H9 (cell line): ENCODE measurements around the gene PXK. TPM values are rescaled to one million over a fixed set of nuclear protein-coding genes. Genes with fewer than 3 reads are reported as not detected.

Source experiments
- DNase-seq: peaks from one replicate; pipeline ENCODE4 v3.0.0-alpha.2; 2017
- H2AFZ ChIP-seq: one replicate; pipeline ENCODE4 v1.6.1; 2013; ENCODE audit warnings: mild to moderate bottlenecking, low read length, control low read depth, moderate library complexity
- H2AK5ac ChIP-seq: 2 replicates; pipeline ENCODE4 v1.6.1; 2013; ENCODE audit warnings: low read length, control low read depth, mixed read lengths; ENCODE audit not compliant: insufficient read length
- H2BK120ac ChIP-seq: one replicate; pipeline ENCODE4 v1.6.1; 2013; ENCODE audit warnings: low read depth, mild to moderate bottlenecking, low read length, control low read depth, inconsistent platforms; ENCODE audit not compliant: poor library complexity, severe bottlenecking
- H2BK12ac ChIP-seq: 2 replicates; pipeline ENCODE4 v1.6.1; 2013; ENCODE audit warnings: low read length, control low read depth, mixed read lengths, low read depth; ENCODE audit not compliant: insufficient read length
- H2BK15ac ChIP-seq: 2 replicates; pipeline ENCODE4 v1.6.1; 2013; ENCODE audit warnings: low read depth, low read length, control low read depth
- H2BK20ac ChIP-seq: one replicate; pipeline ENCODE4 v1.6.1; 2013; ENCODE audit warnings: low read depth, mild to moderate bottlenecking, low read length, control low read depth, inconsistent platforms; ENCODE audit not compliant: poor library complexity, severe bottlenecking
- H2BK5ac ChIP-seq: 2 replicates; pipeline ENCODE4 v1.6.1; 2013; ENCODE audit warnings: low read length, control low read depth, mixed read lengths; ENCODE audit not compliant: insufficient read length
- H3K14ac ChIP-seq: 2 replicates; pipeline ENCODE4 v1.6.1; 2013; ENCODE audit warnings: low read length, control low read depth; ENCODE audit not compliant: insufficient read depth
- H3K18ac ChIP-seq: 2 replicates; pipeline ENCODE4 v1.6.1; 2013; ENCODE audit warnings: low read depth, mild to moderate bottlenecking, mixed read lengths, low read length, control low read depth; ENCODE audit not compliant: insufficient read length
- H3K23ac ChIP-seq: 2 replicates; pipeline ENCODE4 v1.6.1; 2013; ENCODE audit warnings: low read length, control low read depth, mixed read lengths, low read depth; ENCODE audit not compliant: insufficient read length
- H3K23me2 ChIP-seq: 2 replicates; pipeline ENCODE4 v1.6.1; 2013; ENCODE audit warnings: low read depth, mild to moderate bottlenecking, mixed read lengths, low read length, control low read depth; ENCODE audit not compliant: insufficient read length, poor library complexity, severe bottlenecking
- H3K27ac ChIP-seq: 2 replicates; pipeline ENCODE4 v1.5.1; 2013; ENCODE audit warnings: low read length, control low read depth, mixed read lengths, low read depth; ENCODE audit not compliant: insufficient read length
- H3K27me3 ChIP-seq: 2 replicates; pipeline ENCODE4 v1.6.1; 2013; ENCODE audit warnings: low read length, control low read depth, inconsistent platforms; ENCODE audit not compliant: insufficient read depth
- H3K4ac ChIP-seq: 2 replicates; pipeline ENCODE4 v1.6.1; 2013; ENCODE audit warnings: low read depth, mild to moderate bottlenecking, control low read depth, inconsistent platforms, low read length, moderate library complexity
- H3K4me1 ChIP-seq: 2 replicates; pipeline ENCODE4 v1.6.1; 2013; ENCODE audit warnings: low read length, control low read depth, inconsistent platforms; ENCODE audit not compliant: insufficient read depth
- H3K4me2 ChIP-seq: 2 replicates; pipeline ENCODE4 v1.6.1; 2013; ENCODE audit warnings: low read length, control low read depth, mixed read lengths; ENCODE audit not compliant: insufficient read length, insufficient read depth
- H3K56ac ChIP-seq: 2 replicates; pipeline ENCODE4 v1.6.1; 2013; ENCODE audit warnings: low read depth, mild to moderate bottlenecking, mixed read lengths, low read length, control low read depth; ENCODE audit not compliant: insufficient read length
- H3K79me1 ChIP-seq: 2 replicates; pipeline ENCODE4 v1.6.1; 2013; ENCODE audit warnings: low read depth, mild to moderate bottlenecking, moderate library complexity, low read length, control low read depth, inconsistent platforms; ENCODE audit not compliant: insufficient read depth, poor library complexity, severe bottlenecking
- H3K79me2 ChIP-seq: 2 replicates; pipeline ENCODE4 v1.6.1; 2013; ENCODE audit warnings: low read length, control low read depth, inconsistent platforms; ENCODE audit not compliant: insufficient read depth
- H3K9ac ChIP-seq: 2 replicates; pipeline ENCODE4 v1.6.1; 2013; ENCODE audit warnings: low read length, control low read depth, mixed read lengths; ENCODE audit not compliant: insufficient read length; ENCODE audit errors: extremely low read depth
- H3K9me3 ChIP-seq: one replicate; pipeline ENCODE4 v1.6.1; 2013; ENCODE audit warnings: low read depth, low read length, inconsistent platforms; ENCODE audit not compliant: control insufficient read depth
- H3T11ph ChIP-seq: one replicate; pipeline ENCODE4 v1.6.1; 2013; ENCODE audit warnings: mild to moderate bottlenecking, low read length, control low read depth, inconsistent platforms
- H4K20me1 ChIP-seq: one replicate; pipeline ENCODE4 v1.6.1; 2013; ENCODE audit not compliant: control insufficient read depth, insufficient read length, insufficient read depth
- H4K5ac ChIP-seq: 2 replicates; pipeline ENCODE4 v1.6.1; 2013; ENCODE audit warnings: low read depth, mild to moderate bottlenecking, mixed read lengths, low read length, control low read depth; ENCODE audit not compliant: insufficient read length
- H4K8ac ChIP-seq: replicated peaks from 2 replicates; pipeline ENCODE4 v1.6.1; 2013; ENCODE audit warnings: low read length, control low read depth, mixed read lengths, low read depth; ENCODE audit not compliant: insufficient read length
- H4K91ac ChIP-seq: 2 replicates; pipeline ENCODE4 v1.6.1; 2013; ENCODE audit warnings: low read depth, mild to moderate bottlenecking, moderate library complexity, mixed read lengths, low read length, control low read depth; ENCODE audit not compliant: insufficient read length
- H3K27ac Mint-ChIP-seq, 3 experiments: 2 replicates in 2 of 3; 3 replicates in 1 of 3; pipeline ENCODE4 v1.8.0; 2020 to 2021; ENCODE audit warnings: mixed read lengths in 3 of 3, mild to moderate bottlenecking in 1 of 3, moderate library complexity in 1 of 3
- H3K27me3 Mint-ChIP-seq: 2 replicates; pipeline ENCODE4 v1.8.0; 2021; ENCODE audit warnings: low read depth, mild to moderate bottlenecking, moderate library complexity, mixed read lengths
- H3K36me3 Mint-ChIP-seq, 3 experiments: 2 replicates in 2 of 3; 3 replicates in 1 of 3; pipeline ENCODE4 v1.8.0; 2020 to 2021; ENCODE audit warnings: low read depth in 3 of 3, mixed read lengths in 3 of 3; ENCODE audit not compliant: insufficient read depth in 1 of 3
- H3K4me1 Mint-ChIP-seq, 2 experiments: 2 replicates each; pipeline ENCODE4 v1.8.0; 2020; ENCODE audit warnings: mixed read lengths in 2 of 2
- H3K4me3 Mint-ChIP-seq, 2 experiments: 2 replicates in 1 of 2; 3 replicates in 1 of 2; pipeline ENCODE4 v1.8.0; 2020 to 2021; ENCODE audit warnings: mild to moderate bottlenecking in 2 of 2, mixed read lengths in 2 of 2, moderate library complexity in 1 of 2
- H3K9me3 Mint-ChIP-seq, 2 experiments: 2 replicates in 1 of 2; 3 replicates in 1 of 2; pipeline ENCODE4 v1.8.0; 2020; ENCODE audit warnings: mild to moderate bottlenecking in 2 of 2, mixed read lengths in 2 of 2, moderate library complexity in 1 of 2
- WGBS: extraction: QIAGEN DNeasy Blood & Tissue Kit; methylation state at CpG from one replicate; pipeline ENCODE4 v1.1.7; 2013; ENCODE audit warnings: missing lambda C conversion rate, low lambda C conversion rate, mixed read lengths; ENCODE audit not compliant: insufficient read length; ENCODE audit errors: extremely low coverage; 5-methylcytosine and 5-hydroxymethylcytosine counted together
- total RNA-seq: library from RNA; stranded (reverse); gene quantifications from 2 replicates; pipeline ENCODE4 v1.2.1, GENCODE V29; 2021
- TF ChIP-seq, protein P1 (sequence below): fragments of 200-600 bp; sonication (generic); conservative IDR thresholded peaks from 3 replicates; pipeline ENCODE4 v1.8.0; 2021; ENCODE audit warnings: antibody characterized with exemption, mild to moderate bottlenecking

PXK gene
- total RNA-seq, 1 experiment from 2014 or later, result 3.3 TPM

DNA sequence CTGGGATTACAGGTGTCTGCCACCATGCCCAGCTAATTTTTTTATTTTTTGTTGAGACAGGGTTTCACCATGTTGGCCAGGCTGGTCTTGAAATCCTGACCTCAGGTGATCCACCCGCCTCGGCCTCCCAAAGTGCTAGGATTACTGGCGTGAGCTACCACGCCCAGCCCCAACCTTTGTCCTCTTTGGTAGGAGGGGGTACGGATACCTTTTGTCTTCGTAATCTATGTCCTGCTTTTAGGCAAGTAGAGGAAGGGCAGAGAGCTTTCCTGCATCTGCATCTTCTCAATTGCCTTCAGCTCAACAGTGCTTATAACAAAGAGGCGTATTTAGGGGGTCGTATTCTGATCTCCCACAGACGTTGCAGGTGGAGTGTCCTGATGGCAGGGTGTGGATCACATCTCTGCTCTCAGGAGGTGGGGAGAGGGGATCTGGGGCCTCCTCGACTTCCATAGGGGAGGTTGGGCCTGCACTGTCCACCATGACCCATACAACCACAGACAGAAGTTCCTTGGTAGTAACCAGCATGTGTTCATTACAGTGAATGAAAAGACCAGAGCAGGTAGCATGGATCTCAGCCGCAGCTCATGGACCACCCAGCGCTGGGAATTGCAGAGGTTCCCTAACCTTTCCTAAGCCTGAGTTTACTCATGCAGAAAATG, 137.8 kb downstream of the PXK start:
- no peak overlapping the region for H3T11ph ChIP-seq
- H3K27me3 ChIP-seq, result no peaks in the 10 kb centered on the region
- no peak overlapping the region for H3K56ac ChIP-seq
- Mint-ChIP-seq H3K27me3 (peaks cover 2% of the 10 kb centered on the region; the same call in 1 of the 2 replicates), H3K4me1 (peaks cover 19 to 23% of the 10 kb centered on the region in 2 experiments), H3K4me3 (no peak overlapping the region), H3K27ac (peak overlapping the region in 2 of 3 experiments; percentile 32 to 88; a peak in 2 of 7 replicates), H3K36me3 (no peaks in the 10 kb centered on the region), H3K9me3 (no peaks in the 10 kb centered on the region)
- no peak overlapping the region for H3K27ac ChIP-seq
- no peaks in the 10 kb centered on the region for H4K20me1 ChIP-seq
- no peaks in the 10 kb centered on the region for H3K23me2 ChIP-seq
- no peak overlapping the region for H3K14ac ChIP-seq
- no peak overlapping the region for H4K8ac ChIP-seq
- H2BK15ac ChIP-seq, result no peak overlapping the region
- H3K79me2 ChIP-seq, result no peaks in the 10 kb centered on the region
- DNase-seq, result no peak
- H2AFZ ChIP-seq, result no peak overlapping the region
- H4K91ac ChIP-seq, result no peak overlapping the region
- peaks cover 6% of the 10 kb centered on the region for H3K4me1 ChIP-seq
- H2BK5ac ChIP-seq, result no peak overlapping the region
- no peaks in the 10 kb centered on the region for H3K9me3 ChIP-seq
- H4K5ac ChIP-seq, result no peak overlapping the region
- H3K4ac ChIP-seq, result no peak overlapping the region
- H3K4me2 ChIP-seq, result no peak overlapping the region
- H3K79me1 ChIP-seq, result no peaks in the 10 kb centered on the region
- H3K18ac ChIP-seq, result no peak overlapping the region
- H2BK12ac ChIP-seq, result no peak overlapping the region
- WGBS, result no CpG with 5 or more reads among the region's 12 CpGs
- no peak overlapping the region for H3K9ac ChIP-seq
- H3K23ac ChIP-seq, result no peak overlapping the region
- H2AK5ac ChIP-seq, result no peak overlapping the region
- no peak overlapping the region for H2BK20ac ChIP-seq
- H2BK120ac ChIP-seq, result no peak overlapping the region
- TF ChIP-seq, protein P1, sequence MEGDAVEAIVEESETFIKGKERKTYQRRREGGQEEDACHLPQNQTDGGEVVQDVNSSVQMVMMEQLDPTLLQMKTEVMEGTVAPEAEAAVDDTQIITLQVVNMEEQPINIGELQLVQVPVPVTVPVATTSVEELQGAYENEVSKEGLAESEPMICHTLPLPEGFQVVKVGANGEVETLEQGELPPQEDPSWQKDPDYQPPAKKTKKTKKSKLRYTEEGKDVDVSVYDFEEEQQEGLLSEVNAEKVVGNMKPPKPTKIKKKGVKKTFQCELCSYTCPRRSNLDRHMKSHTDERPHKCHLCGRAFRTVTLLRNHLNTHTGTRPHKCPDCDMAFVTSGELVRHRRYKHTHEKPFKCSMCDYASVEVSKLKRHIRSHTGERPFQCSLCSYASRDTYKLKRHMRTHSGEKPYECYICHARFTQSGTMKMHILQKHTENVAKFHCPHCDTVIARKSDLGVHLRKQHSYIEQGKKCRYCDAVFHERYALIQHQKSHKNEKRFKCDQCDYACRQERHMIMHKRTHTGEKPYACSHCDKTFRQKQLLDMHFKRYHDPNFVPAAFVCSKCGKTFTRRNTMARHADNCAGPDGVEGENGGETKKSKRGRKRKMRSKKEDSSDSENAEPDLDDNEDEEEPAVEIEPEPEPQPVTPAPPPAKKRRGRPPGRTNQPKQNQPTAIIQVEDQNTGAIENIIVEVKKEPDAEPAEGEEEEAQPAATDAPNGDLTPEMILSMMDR, result no peak
